HG03039 (cell line): ENCODE data around the gene OS9.

Source experiments
- ATAC-seq: cut with Tn5 transposase; IDR thresholded peaks from one replicate; pipeline ENCODE4 v1.9.1; 2021; ENCODE audit warnings: mild to moderate bottlenecking, moderate library complexity; ENCODE audit not compliant: unreplicated experiment

The OS9 gene

GRCh38 chr12:57735198-57735855 lies 41.4 kb downstream of the OS9 start:
- ATAC-seq: no peak

- ATAC-seq: no peak
Observed at GRCh38 chr12:57735952-57736740, 42.2 kb downstream of the OS9 start.

- no peak for ATAC-seq
Observed at GRCh38 chr12:57736741-57737466, 43.0 kb downstream of the OS9 start.

GRCh38 chr12:57737467-57738460 lies 43.8 kb downstream of the OS9 start:
- ATAC-seq: no peak

GRCh38 chr12:57738661-57739237 lies 44.8 kb downstream of the OS9 start, which contains the start of gene AGAP2:
Gene AGAP2, minus strand, starts transcription at chr12:57738742. Its CDS starts 496 bp downstream, at chr12:57738246.
- no peak for ATAC-seq

GRCh38 chr12:57739387-57739786 lies 45.5 kb downstream of the OS9 start:
- no peak for ATAC-seq

- no peak for ATAC-seq
Observed at GRCh38 chr12:57739914-57740538, 46.1 kb downstream of the OS9 start.

GRCh38 chr12:57740656-57741412 lies 46.9 kb downstream of the OS9 start:
- ATAC-seq: no peak

- ATAC-seq: no peak
Observed at GRCh38 chr12:57741413-57741789, 47.5 kb downstream of the OS9 start.

- peak; percentile 46 for ATAC-seq
Observed at GRCh38 chr12:57741844-57742738, 48.2 kb downstream of the OS9 start.

- no peak for ATAC-seq
Observed at GRCh38 chr12:57743769-57744168, 49.8 kb downstream of the OS9 start.

- ATAC-seq: peak; percentile 30
Observed at GRCh38 chr12:57744194-57744776, 50.4 kb downstream of the OS9 start.

- ATAC-seq: peak; percentile 81
Observed at GRCh38 chr12:57744777-57745484, 51.0 kb downstream of the OS9 start, which contains the start of gene TSPAN31. Gene TSPAN31, plus strand, starts transcription at chr12:57745039. Its CDS starts 116 bp downstream, at chr12:57745155.

GRCh38 chr12:57745485-57745881 lies 51.6 kb downstream of the OS9 start:
- no peak for ATAC-seq

- ATAC-seq: no peak
Observed at GRCh38 chr12:57746025-57746424, 52.1 kb downstream of the OS9 start.

GRCh38 chr12:57749061-57749460 lies 55.1 kb downstream of the OS9 start:
- no peak for ATAC-seq
